ENCODE data around the gene PRDM15.

Gene PRDM15

GRCh38 chr21:41753006-41753898 is 125.9 kb downstream of the PRDM15 start:
- in situ Hi-C loops (cut with MboI; ENCODE audit: low sequenced_read_pairs), result no loop called here

DNA sequence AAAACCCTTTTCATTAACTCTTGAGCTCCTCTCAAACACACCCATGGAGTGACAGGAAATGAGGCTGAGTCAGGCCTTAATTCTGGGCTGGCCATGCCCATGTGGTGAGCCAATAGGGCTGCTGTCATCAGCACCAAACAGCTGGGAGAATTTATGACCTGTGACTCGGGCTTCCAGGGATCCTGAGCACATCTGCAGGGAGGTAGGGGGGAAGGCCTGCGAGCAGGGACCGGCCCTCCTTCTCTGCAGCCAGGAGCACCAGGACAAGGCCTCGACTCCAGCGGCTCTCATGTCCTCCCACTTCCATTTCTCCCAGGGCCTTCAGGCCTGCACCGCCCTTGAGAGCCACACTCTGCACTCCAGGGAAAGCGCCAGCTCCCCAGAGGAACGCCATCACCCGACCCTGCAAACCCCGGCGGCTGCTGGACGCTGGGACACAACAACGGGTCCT is 126.9 kb downstream of the PRDM15 start:
- in situ Hi-C loops (cut with MboI; ENCODE audit: low sequenced_read_pairs), result no loop called here

- in situ Hi-C loops (cut with MboI; ENCODE audit: low sequenced_read_pairs), result no loop called here
Observed at GRCh38 chr21:41751611-41752011, 127.5 kb downstream of the PRDM15 start.

GRCh38 chr21:41750532-41751151 is 128.5 kb downstream of the PRDM15 start:
- in situ Hi-C loops (cut with MboI; ENCODE audit: low sequenced_read_pairs), result no loop called here

- in situ Hi-C loops (cut with MboI; ENCODE audit: low sequenced_read_pairs), result no loop called here
Observed at GRCh38 chr21:41750051-41750450, 129.1 kb downstream of the PRDM15 start.

DNA sequence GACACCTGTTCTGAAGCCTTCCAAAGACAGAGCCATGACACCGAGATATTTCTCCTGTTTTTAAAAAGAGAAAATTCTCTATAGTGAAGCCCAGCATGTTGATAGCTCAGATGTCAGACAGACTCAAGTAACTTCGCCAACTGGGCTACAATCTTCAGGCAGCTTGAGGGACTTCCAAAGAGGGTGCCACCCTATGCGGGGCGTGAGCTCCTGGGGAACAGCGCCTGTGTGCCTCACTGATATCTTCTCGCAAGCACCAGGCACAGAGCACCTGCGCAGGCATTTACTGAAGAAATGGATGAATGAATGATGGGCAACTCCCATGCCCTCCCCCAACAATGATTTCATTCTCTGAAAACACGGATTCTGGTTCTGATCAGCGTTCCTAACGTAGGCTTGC is 129.9 kb downstream of the PRDM15 start:
- in situ Hi-C loops (cut with MboI; ENCODE audit: low sequenced_read_pairs), result no loop called here

Data from HL-60/S4 treated with retinoic acid at 250 ng/mL for 4 days and 3 days (cell line).